Breast epithelium (tissue), 4 donors: Measurements from ENCODE around the gene CDA. TPM values are rescaled to one million over a fixed set of nuclear protein-coding genes. Genes with fewer than 3 reads are reported as not detected.

Experiments
- DNase-seq, 2 donors: peaks; one replicate each; pipeline ENCODE4 v3.0.0-alpha.2; 2019; ENCODE audit warnings: low spot score in 2 of 2
- H3K27ac ChIP-seq, 2 donors: fragments of 200-600 bp; sonication (generic) in 1 of 2; one replicate each; pipeline ENCODE4 v1.5.1; 2016 to 2019; ENCODE audit warnings: mild to moderate bottlenecking in 1 of 2
- H3K27me3 ChIP-seq, 2 donors: fragments of 200-600 bp; sonication (generic) in 1 of 2; one replicate each; pipeline versions ENCODE4 v1.5.1 to v1.6.0; 2017 to 2019; ENCODE audit warnings: control low read depth in 1 of 2, mild to moderate bottlenecking in 1 of 2
- H3K36me3 ChIP-seq: fragments of 200-600 bp; one replicate; pipeline ENCODE4 v1.5.1; 2019
- H3K4me1 ChIP-seq, 2 donors: fragments of 200-600 bp; sonication (generic); one replicate each; pipeline ENCODE4 v1.5.1; 2016 to 2019; ENCODE audit warnings: control low read depth in 1 of 2
- H3K4me3 ChIP-seq, 3 donors: fragments of 200-600 bp; sonication (generic); 1 replicate in 2 of 3; 2 replicates in 1 of 3; pipeline ENCODE4 v1.5.1; 2016 to 2019; ENCODE audit warnings: mild to moderate bottlenecking in 3 of 3, moderate library complexity in 2 of 3
- H3K9me3 ChIP-seq, 2 donors: fragments of 200-600 bp; sonication (generic) in 1 of 2; one replicate each; pipeline ENCODE4 v1.5.1; 2016 to 2019; ENCODE audit warnings: control low read depth in 1 of 2
- POLR2A ChIP-seq: fragments of 450-650 bp; IDR thresholded peaks from one replicate; pipeline ENCODE4 v1.6.1; 2016; ENCODE audit warnings: antibody characterized with exemption, mild to moderate bottlenecking, moderate library complexity
- POLR2AphosphoS5 ChIP-seq, 3 donors: sonication (generic); formaldehyde crosslinking; IDR thresholded peaks; one replicate each; pipeline ENCODE4 v1.6.1; 2017; ENCODE audit warnings: antibody characterized with exemption in 3 of 3
- intact Hi-C: fragments of 100-400 bp; cut with DNase I; formaldehyde crosslinking; loops from one replicate; pipeline ENCODE4 v1.15.1; 2023; ENCODE audit warnings: low total_unique reads
- total RNA-seq, 3 donors: library from RNA; depleted of rRNA; stranded (reverse); fragments of >200 nt; gene quantifications; one replicate each; pipeline ENCODE4 v1.1.0, GENCODE V29; 2016
- TF ChIP-seq, protein P1 (sequence below), 3 donors: fragments of 450-650 bp; IDR thresholded peaks; one replicate each; pipeline ENCODE4 v1.5.1; 2016 to 2017; ENCODE audit warnings: antibody characterized with exemption in 3 of 3, mild to moderate bottlenecking in 3 of 3, moderate library complexity in 3 of 3

CDA gene
- total RNA-seq, 3 donors from 2014 or later: 0.98 to 1.3 (median 1.0) TPM

- TF ChIP-seq POLR2AphosphoS5 (IDR thresholded peaks at IDR 0.05) (no peak), POLR2A (no peak)
- TF ChIP-seq, protein P1, sequence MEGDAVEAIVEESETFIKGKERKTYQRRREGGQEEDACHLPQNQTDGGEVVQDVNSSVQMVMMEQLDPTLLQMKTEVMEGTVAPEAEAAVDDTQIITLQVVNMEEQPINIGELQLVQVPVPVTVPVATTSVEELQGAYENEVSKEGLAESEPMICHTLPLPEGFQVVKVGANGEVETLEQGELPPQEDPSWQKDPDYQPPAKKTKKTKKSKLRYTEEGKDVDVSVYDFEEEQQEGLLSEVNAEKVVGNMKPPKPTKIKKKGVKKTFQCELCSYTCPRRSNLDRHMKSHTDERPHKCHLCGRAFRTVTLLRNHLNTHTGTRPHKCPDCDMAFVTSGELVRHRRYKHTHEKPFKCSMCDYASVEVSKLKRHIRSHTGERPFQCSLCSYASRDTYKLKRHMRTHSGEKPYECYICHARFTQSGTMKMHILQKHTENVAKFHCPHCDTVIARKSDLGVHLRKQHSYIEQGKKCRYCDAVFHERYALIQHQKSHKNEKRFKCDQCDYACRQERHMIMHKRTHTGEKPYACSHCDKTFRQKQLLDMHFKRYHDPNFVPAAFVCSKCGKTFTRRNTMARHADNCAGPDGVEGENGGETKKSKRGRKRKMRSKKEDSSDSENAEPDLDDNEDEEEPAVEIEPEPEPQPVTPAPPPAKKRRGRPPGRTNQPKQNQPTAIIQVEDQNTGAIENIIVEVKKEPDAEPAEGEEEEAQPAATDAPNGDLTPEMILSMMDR (IDR thresholded peaks at IDR 0.05): no peak
- Histone ChIP-seq H3K4me1 (no peaks in the 10 kb centered on the region), H3K27ac (no peak overlapping the region), H3K9me3 (no peaks in the 10 kb centered on the region), H3K27me3 (no peaks in the 10 kb centered on the region), H3K36me3 (no peaks in the 10 kb centered on the region), H3K4me3 (no peak overlapping the region)
- DNase-seq: no peak
- intact Hi-C loops: no loop called here
Measured at GRCh38 chr1:20645414-20645813, 56.5 kb downstream of the CDA start.

DNA sequence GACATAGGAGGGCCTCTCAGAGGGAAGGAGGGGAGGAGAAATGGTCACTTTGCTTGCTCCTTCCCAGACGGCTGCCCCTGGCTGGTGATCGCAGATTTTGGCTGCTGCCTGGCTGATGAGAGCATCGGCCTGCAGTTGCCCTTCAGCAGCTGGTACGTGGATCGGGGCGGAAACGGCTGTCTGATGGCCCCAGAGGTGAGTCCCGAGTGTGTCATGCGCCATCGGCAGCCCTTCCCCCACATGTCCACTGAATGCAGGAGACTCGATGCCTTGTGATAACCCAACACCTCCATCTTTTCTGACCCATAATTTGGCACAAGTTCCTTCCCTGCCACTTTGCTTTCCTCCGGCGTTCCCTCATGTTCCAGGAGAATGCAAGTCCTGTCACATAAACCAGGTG lies 59.5 kb downstream of the CDA start:
- no peak overlapping the region for H3K4me3 ChIP-seq
- TF ChIP-seq POLR2A (no peak), POLR2AphosphoS5 (IDR thresholded peaks at IDR 0.05) (no peak)
- TF ChIP-seq, protein P1 (IDR thresholded peaks at IDR 0.05): no peak
- H3K4me1 ChIP-seq: no peaks in the 10 kb centered on the region
- DNase-seq: no peak
- no peak overlapping the region for H3K27ac ChIP-seq
- no peaks in the 10 kb centered on the region for H3K27me3 ChIP-seq
- H3K36me3 ChIP-seq: no peaks in the 10 kb centered on the region
- intact Hi-C loops: no loop called here
- H3K9me3 ChIP-seq: no peaks in the 10 kb centered on the region

DNA sequence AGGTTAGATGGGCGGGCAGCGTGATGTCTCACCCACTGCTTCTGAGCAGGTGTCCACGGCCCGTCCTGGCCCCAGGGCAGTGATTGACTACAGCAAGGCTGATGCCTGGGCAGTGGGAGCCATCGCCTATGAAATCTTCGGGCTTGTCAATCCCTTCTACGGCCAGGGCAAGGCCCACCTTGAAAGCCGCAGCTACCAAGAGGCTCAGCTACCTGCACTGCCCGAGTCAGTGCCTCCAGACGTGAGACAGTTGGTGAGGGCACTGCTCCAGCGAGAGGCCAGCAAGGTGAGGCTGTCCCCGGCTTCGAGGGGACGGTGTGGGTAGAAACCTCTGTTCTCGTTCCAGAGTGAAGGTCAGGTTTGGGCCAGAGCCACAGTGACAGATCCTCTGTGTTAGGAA lies 60.0 kb downstream of the CDA start:
- TF ChIP-seq, protein P1 (IDR thresholded peaks at IDR 0.05): no peak
- TF ChIP-seq POLR2AphosphoS5 (IDR thresholded peaks at IDR 0.05): no peak
- no peak for TF ChIP-seq POLR2A
- Histone ChIP-seq H3K4me3 (no peak overlapping the region), H3K27ac (no peak overlapping the region), H3K36me3 (no peaks in the 10 kb centered on the region), H3K4me1 (no peaks in the 10 kb centered on the region), H3K27me3 (no peaks in the 10 kb centered on the region), H3K9me3 (no peaks in the 10 kb centered on the region)
- DNase-seq: no peak
- intact Hi-C loops: no loop called here

GRCh38 chr1:20652300-20652699 lies 63.4 kb downstream of the CDA start:
- Histone ChIP-seq H3K4me3 (no peak overlapping the region), H3K9me3 (no peaks in the 10 kb centered on the region), H3K27me3 (no peaks in the 10 kb centered on the region), H3K4me1 (no peaks in the 10 kb centered on the region), H3K36me3 (no peaks in the 10 kb centered on the region), H3K27ac (no peak overlapping the region)
- no peak for DNase-seq
- intact Hi-C loops: no loop called here
- TF ChIP-seq POLR2AphosphoS5 (IDR thresholded peaks at IDR 0.05) (no peak), POLR2A (no peak)

DNA sequence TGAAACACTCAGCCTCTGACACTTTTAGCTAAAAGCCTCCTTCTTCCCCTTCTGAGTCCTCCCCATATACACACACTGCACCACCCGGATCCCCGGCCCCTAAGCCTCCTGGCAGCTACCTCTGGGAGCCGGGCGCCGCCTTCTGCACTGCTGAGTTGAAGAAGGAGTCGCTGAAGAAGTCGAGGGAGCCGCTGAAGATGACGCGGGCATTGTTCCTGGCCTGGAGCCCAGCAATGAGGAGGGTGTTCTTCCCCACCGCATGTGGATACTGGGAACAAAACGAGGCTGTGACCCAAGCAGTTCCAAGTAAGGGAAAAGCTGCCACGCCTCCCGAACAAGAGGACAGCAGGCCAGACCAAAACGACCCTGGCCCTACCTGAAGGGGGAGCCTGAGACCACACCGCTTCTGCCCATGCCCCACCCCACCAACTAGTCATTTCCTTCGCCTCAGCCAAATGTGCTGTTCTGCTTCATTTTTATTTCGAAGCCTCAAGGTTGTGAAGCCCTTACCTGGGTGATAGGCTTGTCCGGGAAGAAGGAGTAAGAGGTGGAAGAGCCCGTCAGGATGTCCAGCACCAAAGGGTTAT lies 65.3 kb downstream of the CDA start:
- no peak for DNase-seq
- H3K4me3 ChIP-seq: no peak overlapping the region
- no peaks in the 10 kb centered on the region for H3K4me1 ChIP-seq
- H3K9me3 ChIP-seq: no peaks in the 10 kb centered on the region
- intact Hi-C loops: no loop called here
- H3K36me3 ChIP-seq: no peaks in the 10 kb centered on the region
- H3K27me3 ChIP-seq: no peaks in the 10 kb centered on the region
- TF ChIP-seq, protein P1 (IDR thresholded peaks at IDR 0.05): no peak
- TF ChIP-seq POLR2AphosphoS5 (IDR thresholded peaks at IDR 0.05): no peak
- TF ChIP-seq POLR2A: no peak
- peak overlapping the region in 1 of 2 donors; percentile 34 for H3K27ac ChIP-seq
